GM18907 (cell line): ENCODE results near the gene FAM107B.

ENCODE experiments used
- ATAC-seq: cut with Tn5 transposase; IDR thresholded peaks from one replicate; pipeline ENCODE4 v1.9.1; 2021; ENCODE audit warnings: mild to moderate bottlenecking, moderate library complexity; ENCODE audit not compliant: unreplicated experiment

FAM107B gene

GRCh38 chr10:14476641-14477407 is 297.9 kb downstream of the FAM107B start:
- no peak for ATAC-seq

GRCh38 chr10:14476006-14476405 is 298.7 kb downstream of the FAM107B start:
- ATAC-seq = no peak

- no peak for ATAC-seq
Observed at GRCh38 chr10:14474656-14475055, 300.0 kb downstream of the FAM107B start.

GRCh38 chr10:14470920-14471319 is 303.8 kb downstream of the FAM107B start:
- ATAC-seq = no peak

GRCh38 chr10:14468726-14469125 is 306.0 kb downstream of the FAM107B start:
- ATAC-seq = no peak
